HepG2 (cell line): ENCODE data around the gene VPS52. TPM values are rescaled to one million over a fixed set of nuclear protein-coding genes. Genes with fewer than 3 reads are reported as not detected.
A peak's percentile ranks its signal among the peaks of the same experiment; 100 is the strongest.

Experiments
- ATAD3A ChIP-seq: sonication (generic); formaldehyde crosslinking; IDR thresholded peaks from 2 replicates; pipeline ENCODE4 v1.4.0; 2020; ENCODE audit warnings: missing genetic modification reagents
- KLF11 ChIP-seq: IDR thresholded peaks from 2 replicates; pipeline ENCODE4 v1.6.1; 2016; ENCODE audit warnings: missing compliant biosample characterization
- NBN ChIP-seq: fragments of 450-650 bp; conservative IDR thresholded peaks from 2 replicates; pipeline ENCODE4 v1.6.1; 2017
- NFRKB ChIP-seq: fragments of 450-650 bp; IDR thresholded peaks from 2 replicates; pipeline ENCODE4 v1.6.1; 2017
- NFYC ChIP-seq: IDR thresholded peaks from 2 replicates; pipeline ENCODE4 v1.6.1; 2016; ENCODE audit warnings: missing genetic modification reagents, missing compliant biosample characterization
- POLR2G ChIP-seq: fragments of 200-400 bp; formaldehyde crosslinking; IDR thresholded peaks from 2 replicates; pipeline ENCODE4 v1.6.1; 2018; ENCODE audit warnings: mild to moderate bottlenecking, low read depth, low read length, moderate library complexity
- SALL2 ChIP-seq: sonication (generic); formaldehyde crosslinking; IDR thresholded peaks from 2 replicates; pipeline ENCODE4 v1.8.1; 2023; ENCODE audit warnings: mild to moderate bottlenecking, missing genetic modification reagents, inconsistent platforms
- SETDB1 ChIP-seq: sonication (generic); formaldehyde crosslinking; IDR thresholded peaks from 2 replicates; pipeline ENCODE4 v1.5.1; 2020; ENCODE audit warnings: missing genetic modification reagents, mild to moderate bottlenecking, borderline replicate concordance
- TOE1 ChIP-seq: sonication (generic); formaldehyde crosslinking; IDR thresholded peaks from 2 replicates; pipeline ENCODE4 v1.4.0; 2020; ENCODE audit warnings: mild to moderate bottlenecking, missing genetic modification reagents
- ZFP62 ChIP-seq: sonication (generic); formaldehyde crosslinking; IDR thresholded peaks from 2 replicates; pipeline ENCODE4 v1.4.0; 2020; ENCODE audit warnings: missing genetic modification reagents
- ZMYM2 ChIP-seq: sonication (generic); formaldehyde crosslinking; IDR thresholded peaks from 2 replicates; pipeline ENCODE4 v1.8.0; 2022; ENCODE audit warnings: mild to moderate bottlenecking, missing genetic modification reagents
- ZNF335 ChIP-seq: sonication (generic); formaldehyde crosslinking; IDR thresholded peaks from 2 replicates; pipeline ENCODE4 v1.4.0; 2020; ENCODE audit warnings: missing genetic modification reagents
- ZNF496 ChIP-seq: sonication (generic); formaldehyde crosslinking; IDR thresholded peaks from 2 replicates; pipeline ENCODE4 v1.8.1; 2023; ENCODE audit warnings: mild to moderate bottlenecking, moderate library complexity, missing genetic modification reagents; ENCODE audit not compliant: insufficient replicate concordance
- ZNF614 ChIP-seq: IDR thresholded peaks from 2 replicates; pipeline ENCODE4 v1.6.1; 2018; ENCODE audit warnings: missing biosample characterization, missing genetic modification reagents, inconsistent platforms, borderline replicate concordance
- polyA plus RNA-seq, 8 experiments: library from polyadenylated mRNA; depleted of rRNA in 3 of 8; stranded (reverse) in 7 of 8; unstranded in 1 of 8; fragments of >200 nt; fragmentation: Illumina TruSeq in 4 of 8; extraction: Trizol in 4 of 8; gene quantifications; 2 replicates each; pipeline versions ENCODE4 v1.2.1 to v1.2.3, GENCODE V29; 2011 to 2016; ENCODE audit warnings: low read depth in 4 of 8, missing spikeins in 1 of 8, mixed read lengths in 1 of 8; ENCODE audit not compliant: insufficient read depth in 1 of 8
- total RNA-seq, 5 experiments: library from RNA; depleted of rRNA; stranded (reverse); fragments of >200 nt; fragmentation: Illumina TruSeq; extraction: Trizol; gene quantifications; 2 replicates each; pipeline ENCODE4 v1.2.3, GENCODE V29; 2016; ENCODE audit warnings: low read depth in 1 of 5
- TF ChIP-seq, protein P1 (sequence below): sonication (generic); formaldehyde crosslinking; IDR thresholded peaks from 2 replicates; pipeline ENCODE4 v1.5.0; 2020; ENCODE audit warnings: missing genetic modification reagents
- TF ChIP-seq, protein P2 (sequence below): sonication (generic); formaldehyde crosslinking; IDR thresholded peaks from 2 replicates; pipeline ENCODE4 v1.4.0; 2020; ENCODE audit warnings: mild to moderate bottlenecking, missing genetic modification reagents
- TF ChIP-seq, protein P3 (sequence below), 2 experiments: sonication (generic) in 1 of 2; formaldehyde crosslinking in 1 of 2; IDR thresholded peaks; 2 replicates each; pipeline versions ENCODE4 v1.5.1 to v1.6.1; 2011 to 2020; ENCODE audit warnings: borderline replicate concordance in 1 of 2, low read depth in 1 of 2, low read length in 1 of 2, mild to moderate bottlenecking in 1 of 2, missing genetic modification reagents in 1 of 2, moderate library complexity in 1 of 2

The VPS52 gene
- total and polyA plus RNA-seq, 2 of the 13 experiments (the other 11 are each of a cell fraction or from before 2014, with no cell fraction given) = 48.9 to 85.5 TPM

DNA sequence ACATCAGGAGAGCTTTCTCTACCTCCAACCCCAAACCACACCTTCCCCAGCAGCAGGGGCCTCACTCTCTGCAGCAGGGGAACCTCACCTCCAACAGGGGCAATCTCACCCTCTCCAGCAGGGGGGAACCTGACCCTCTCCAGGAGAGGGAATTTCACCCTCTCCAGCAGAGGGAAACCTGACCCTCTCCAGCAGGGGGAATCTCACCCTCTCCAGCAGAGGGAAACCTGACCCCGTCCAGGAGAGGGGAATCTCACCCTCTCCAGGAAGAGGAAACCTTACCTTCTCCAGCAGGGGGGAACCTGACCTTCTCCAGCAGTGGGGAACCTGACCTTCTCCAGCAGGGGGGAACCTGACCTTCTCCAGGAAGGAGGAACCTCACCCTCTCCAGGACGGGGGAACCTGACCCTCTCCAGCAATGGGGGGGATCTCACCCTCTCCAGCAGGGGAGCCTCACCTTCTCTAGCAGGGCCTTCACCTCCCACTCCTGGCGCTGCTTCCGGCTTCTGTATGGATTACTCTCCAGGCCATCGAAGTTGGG lies 8.4 kb upstream of the VPS52 start (continued):
- no peak for TF ChIP-seq SETDB1 (CRISPR knock-in tag)
- TF ChIP-seq ZNF614 (CRISPR knock-in tag) = peak; percentile 48; the same call in 1 of the 2 replicates
- TF ChIP-seq ZFP62 (CRISPR knock-in tag) = no peak
- TF ChIP-seq, protein P1, sequence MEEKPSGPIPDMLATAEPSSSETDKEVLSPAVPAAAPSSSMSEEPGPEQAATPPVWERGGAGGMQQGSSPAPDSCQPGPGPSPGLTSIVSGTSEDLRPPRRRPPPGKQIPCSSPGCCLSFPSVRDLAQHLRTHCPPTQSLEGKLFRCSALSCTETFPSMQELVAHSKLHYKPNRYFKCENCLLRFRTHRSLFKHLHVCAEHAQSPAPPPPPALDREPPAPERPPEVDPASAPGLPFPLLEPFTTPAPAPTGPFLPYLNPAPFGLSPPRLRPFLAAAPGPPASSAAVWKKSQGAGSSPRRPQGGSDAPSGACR (CRISPR knock-in tag) = peak; percentile 82
- TF ChIP-seq, protein P2, sequence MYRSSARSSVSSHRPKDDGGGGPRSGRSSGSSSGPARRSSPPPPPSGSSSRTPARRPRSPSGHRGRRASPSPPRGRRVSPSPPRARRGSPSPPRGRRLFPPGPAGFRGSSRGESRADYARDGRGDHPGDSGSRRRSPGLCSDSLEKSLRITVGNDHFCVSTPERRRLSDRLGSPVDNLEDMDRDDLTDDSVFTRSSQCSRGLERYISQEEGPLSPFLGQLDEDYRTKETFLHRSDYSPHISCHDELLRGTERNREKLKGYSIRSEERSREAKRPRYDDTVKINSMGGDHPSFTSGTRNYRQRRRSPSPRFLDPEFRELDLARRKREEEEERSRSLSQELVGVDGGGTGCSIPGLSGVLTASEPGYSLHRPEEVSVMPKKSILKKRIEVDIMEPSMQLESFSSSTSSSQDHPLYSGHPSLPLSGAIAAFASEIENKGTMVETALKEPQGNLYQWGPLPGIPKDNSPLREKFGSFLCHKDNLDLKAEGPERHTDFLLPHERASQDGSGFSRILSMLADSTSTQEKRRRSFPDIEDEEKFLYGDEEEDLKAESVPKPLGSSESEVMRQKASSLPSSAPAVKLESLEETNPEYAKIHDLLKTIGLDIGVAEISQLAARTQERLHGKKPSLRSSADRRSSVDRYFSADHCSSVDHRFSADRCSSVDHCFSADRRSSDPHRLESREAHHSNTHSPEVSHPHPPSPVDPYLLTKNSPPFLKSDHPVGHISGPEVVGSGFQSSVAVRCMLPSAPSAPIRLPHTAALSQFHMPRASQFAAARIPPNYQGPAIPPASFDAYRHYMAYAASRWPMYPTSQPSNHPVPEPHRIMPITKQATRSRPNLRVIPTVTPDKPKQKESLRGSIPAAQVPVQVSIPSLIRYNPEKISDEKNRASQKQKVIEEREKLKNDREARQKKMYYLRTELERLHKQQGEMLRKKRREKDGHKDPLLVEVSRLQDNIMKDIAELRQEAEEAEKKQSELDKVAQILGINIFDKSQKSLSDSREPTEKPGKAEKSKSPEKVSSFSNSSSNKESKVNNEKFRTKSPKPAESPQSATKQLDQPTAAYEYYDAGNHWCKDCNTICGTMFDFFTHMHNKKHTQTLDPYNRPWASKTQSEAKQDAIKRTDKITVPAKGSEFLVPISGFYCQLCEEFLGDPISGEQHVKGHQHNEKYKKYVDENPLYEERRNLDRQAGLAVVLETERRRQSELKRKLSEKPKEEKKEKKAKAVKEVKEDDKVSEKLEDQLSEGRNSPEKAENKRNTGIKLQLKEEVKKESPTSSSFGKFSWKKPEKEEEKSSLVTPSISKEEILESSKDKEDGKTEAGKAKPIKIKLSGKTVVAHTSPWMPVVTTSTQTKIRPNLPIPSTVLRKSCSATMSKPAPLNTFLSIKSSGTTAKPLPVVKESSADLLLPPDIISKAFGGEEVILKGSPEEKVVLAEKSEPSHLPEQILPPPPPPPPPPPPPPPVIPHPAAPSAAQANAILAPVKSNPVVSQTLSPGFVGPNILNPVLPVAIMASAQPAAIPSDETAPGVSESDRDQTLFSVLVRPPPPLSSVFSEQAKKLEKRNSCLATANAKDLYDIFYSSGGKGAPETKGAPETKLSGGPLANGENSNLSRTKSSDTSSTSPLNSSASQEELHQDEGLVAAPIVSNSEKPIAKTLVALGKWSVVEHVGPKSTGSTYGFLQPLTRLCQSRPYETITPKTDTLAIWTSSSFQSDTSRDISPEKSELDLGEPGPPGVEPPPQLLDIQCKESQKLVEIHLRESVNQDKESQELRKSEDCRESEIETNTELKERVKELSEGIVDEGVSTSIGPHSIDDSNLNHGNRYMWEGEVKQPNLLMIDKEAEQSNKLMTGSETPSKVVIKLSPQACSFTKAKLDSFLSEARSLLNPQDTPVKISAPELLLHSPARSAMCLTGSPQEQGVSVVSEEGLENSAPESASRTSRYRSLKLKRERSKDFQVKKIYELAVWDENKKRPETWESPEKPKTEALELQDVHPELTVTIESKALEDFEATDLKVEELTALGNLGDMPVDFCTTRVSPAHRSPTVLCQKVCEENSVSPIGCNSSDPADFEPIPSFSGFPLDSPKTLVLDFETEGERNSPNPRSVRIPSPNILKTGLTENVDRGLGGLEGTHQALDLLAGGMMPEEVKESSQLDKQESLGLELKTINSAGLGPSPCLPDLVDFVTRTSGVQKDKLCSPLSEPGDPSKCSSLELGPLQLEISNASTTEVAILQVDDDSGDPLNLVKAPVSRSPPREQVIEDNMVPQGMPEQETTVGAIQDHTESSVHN = no peak
- TF ChIP-seq NFRKB = no peak
- 0 out of 2 replicates have a peak, but pooled peaks have one; percentile 35 for TF ChIP-seq SALL2 (CRISPR knock-in tag)
- peak; percentile 23; the same call in 1 of the 2 replicates for TF ChIP-seq NFYC
- TF ChIP-seq KLF11 (CRISPR knock-in tag) = no peak
- no peak for TF ChIP-seq POLR2G
- TF ChIP-seq, protein P3, sequence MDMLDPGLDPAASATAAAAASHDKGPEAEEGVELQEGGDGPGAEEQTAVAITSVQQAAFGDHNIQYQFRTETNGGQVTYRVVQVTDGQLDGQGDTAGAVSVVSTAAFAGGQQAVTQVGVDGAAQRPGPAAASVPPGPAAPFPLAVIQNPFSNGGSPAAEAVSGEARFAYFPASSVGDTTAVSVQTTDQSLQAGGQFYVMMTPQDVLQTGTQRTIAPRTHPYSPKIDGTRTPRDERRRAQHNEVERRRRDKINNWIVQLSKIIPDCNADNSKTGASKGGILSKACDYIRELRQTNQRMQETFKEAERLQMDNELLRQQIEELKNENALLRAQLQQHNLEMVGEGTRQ (IDR thresholded peaks at IDR 0.05; ENCODE audit: low read depth, low read length) = no peak
- TF ChIP-seq, protein P3 (CRISPR knock-in tag; IDR thresholded peaks at IDR 0.05; ENCODE audit: borderline replicate concordance) = no peak
- TF ChIP-seq ZNF496 (CRISPR knock-in tag) = no peak
- TF ChIP-seq ZNF335 (CRISPR knock-in tag) = no peak
- no peak for TF ChIP-seq ATAD3A
- TF ChIP-seq TOE1 (CRISPR knock-in tag) = no peak
- no peak for TF ChIP-seq ZMYM2 (CRISPR knock-in tag)
- no peak for TF ChIP-seq NBN
